GM21360 (cell line): ENCODE data around the gene CROCC2.
A peak's percentile ranks its signal among the peaks of the same experiment; 100 is the strongest.

ENCODE experiments used
- ATAC-seq: cut with Tn5 transposase; IDR thresholded peaks from one replicate; pipeline ENCODE4 v1.9.1; 2021; ENCODE audit warnings: mild to moderate bottlenecking, moderate library complexity; ENCODE audit not compliant: unreplicated experiment

Gene CROCC2

DNA sequence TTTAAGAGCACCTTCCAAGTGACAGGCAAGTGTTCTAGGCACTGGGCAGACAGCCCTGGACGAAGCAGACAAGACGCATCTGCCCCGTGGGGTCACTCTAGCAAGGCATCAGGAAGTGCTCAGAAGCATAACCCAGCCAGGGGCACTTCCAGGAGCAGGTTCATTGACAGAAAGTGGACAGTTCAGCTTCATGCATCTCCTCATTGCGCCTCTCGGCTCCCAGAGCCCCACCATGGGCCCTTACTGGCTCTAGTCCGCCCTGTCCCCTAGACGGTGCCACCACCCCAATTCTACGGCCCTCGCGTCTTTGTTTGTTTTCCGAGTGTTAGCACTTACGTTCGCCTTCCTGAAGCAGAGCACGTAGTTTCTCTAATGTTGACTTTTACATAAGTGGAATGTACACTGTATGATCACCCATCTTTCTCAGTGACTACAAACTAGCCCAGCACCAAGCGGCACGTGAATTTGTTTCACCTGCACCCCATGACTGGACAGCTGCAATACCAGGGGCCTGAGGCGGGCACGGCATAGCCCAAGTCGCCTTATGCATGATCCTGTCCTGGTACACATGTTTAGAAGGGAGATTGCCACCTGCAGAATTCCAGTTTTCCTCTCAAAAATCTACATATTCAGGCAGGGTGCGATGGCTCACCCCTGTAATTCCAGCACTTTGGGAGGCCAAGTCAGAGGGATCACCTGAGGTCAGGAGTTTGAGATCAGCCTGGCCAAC lies 125.5 kb downstream of the CROCC2 start:
- ATAC-seq = no peak

DNA sequence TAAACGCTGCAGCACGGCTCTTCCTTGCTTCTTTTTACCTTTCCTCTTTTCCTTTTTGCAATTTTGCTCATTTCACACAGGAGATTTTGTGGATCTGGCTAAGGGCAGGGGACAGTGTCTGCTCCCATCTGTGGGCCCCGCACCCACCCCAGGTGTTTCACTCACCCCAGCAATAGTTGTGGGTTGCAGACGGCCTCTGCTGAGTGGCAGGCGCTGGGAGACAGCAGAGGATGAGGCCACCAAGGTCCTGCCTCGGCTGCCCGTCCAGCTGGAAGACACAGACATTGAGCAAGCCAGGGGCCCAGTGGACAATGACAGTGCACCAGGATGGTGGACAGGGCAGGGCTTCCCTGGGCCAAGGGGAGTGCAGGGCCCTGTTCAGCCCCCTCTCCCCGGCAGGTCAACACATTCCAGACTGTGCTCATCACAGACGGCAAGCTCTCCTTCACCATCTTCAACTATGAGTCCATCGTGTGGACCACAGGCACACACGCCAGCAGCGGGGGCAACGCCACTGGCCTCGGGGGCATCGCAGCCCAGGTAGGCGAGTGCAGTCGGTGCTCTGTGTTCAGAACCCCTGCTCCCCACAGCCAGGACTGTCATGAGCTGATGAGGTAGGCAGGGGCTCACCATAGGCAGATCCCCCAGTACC lies 127.3 kb downstream of the CROCC2 start:
- no peak for ATAC-seq

DNA sequence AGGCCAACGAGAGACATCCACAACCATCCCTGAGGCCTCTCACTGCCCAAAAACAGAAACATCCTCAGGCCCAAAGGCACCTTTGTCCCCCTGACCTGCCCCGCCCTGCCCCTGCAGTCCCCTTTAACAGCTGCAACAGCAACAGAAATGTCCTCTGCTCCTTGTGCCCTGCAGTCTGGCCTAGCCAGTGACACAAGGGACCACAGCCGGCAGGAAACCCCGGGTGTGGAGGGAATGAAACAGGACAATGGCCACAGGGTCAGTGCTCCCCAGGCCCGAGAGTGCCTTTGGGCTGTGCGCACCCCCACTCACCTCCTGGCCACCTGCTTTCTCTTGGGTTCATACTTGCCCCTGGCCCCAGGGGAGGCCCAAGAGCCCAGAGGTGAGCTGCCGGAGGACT lies 127.9 kb downstream of the CROCC2 start:
- no peak for ATAC-seq

DNA sequence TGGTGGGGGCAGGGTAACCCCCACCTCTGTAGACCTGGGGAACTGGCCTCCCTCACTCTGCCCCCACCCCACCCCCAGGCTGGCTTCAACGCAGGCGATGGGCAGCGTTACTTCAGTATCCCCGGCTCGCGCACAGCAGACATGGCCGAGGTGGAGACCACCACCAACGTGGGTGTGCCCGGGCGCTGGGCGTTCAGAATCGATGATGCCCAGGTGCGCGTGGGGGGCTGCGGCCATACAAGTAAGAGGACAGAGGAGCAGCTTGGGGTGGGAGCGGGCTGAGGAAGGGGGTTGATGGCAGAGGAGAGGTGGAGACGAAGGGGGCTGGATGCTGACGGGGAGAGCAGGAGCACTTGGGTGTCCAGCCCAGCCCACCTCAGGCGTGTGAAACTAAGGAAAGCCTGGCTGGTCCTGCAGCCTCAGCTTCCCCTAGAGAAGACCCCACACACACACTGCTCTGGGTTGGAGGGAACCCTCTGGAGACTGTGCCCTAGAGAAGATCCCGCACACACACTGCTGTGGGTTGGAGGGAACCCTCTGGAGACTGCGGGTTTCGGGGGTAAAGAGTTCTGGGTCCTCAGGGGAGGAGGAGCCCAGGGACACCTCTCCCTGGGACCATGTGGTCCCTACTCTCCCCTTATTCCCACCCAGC lies 128.5 kb downstream of the CROCC2 start:
- no peak for ATAC-seq

DNA sequence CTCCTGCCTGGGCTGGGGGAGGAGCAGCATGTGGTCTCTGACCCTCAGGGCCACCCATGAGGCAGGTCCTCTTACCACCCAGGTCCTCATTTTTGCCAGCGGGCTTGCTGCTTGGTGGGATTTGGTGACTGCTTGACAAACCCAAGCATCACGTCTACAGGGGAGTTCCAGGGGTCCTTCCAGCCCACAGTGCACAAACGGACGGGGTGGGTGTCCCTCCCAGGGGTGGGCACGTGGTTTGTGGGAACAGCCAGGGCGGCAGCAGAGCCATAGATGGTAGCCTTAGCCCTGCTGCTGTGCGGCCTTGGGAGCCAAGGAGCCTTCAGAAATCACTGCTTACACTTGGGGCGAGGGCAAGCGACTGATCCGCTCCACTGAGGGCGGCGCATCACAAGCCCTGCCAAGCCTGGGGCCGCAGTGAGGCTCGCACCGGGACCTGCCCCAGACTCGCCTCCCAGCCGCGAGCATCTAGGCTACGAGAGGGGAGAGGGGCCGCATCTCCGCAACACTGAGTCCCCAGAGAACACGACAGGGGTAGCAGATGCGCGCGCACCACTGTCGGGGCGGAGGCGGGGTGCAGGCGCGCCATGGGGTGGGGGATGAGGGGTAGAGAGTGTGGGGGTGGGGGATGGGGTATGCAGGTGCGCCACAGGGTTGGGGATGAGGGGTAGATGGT lies 129.1 kb downstream of the CROCC2 start:
- no peak for ATAC-seq

DNA sequence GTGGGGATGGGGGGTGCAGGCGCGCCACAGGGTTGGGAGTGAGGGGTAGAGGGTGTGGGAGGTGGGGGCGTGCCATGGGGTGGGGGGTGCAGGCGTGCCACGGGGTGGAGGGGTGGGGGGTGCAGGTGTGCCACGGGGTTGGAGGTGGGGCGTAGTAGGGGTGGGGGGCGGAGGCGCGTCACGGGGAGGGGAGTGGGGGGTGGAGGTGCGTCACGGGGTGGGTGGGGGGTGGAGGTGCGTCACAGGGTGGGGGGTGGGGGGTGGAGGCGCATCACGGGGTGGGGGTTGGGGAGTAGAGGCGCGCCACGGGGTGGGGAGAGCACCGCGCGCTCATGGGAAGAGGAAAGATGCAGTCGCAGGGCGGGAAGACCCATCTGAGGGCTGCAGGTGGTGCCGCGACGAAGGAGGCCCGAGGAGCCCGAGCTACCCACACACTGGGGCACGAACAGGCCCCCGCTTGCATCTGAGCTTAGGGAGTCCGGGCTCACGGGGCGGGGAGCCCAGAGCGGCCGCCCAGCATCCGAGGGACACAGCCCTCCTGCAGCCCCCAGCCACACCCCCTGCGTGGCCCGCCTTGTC lies 129.8 kb downstream of the CROCC2 start:
- ATAC-seq = peak; percentile 4

DNA sequence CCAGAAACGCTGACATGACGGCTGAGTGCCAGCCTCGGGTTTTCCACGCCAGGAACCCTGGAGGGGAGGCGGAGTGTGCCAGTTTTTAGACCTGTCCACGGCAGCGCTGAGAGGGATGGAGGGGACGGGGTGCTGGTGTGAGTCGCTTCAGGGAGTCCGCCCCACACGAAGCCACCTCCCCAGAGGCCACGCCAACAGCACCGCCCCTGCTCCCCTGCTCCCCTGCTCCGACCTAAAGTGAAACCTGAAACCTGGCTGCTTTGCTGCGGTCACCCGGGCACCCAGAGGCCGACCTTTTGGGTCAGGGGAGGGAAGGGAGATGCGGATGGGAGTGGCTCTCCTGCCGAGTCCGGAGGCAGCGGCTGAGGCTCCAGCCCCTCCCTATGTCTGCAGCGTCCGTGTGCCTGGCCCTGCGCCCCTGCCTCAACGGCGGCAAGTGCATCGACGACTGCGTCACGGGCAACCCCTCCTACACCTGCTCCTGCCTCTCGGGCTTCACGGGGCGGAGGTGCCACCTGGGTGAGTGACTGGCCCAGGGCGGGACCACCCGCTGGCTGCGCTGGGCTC lies 130.3 kb downstream of the CROCC2 start:
- ATAC-seq = peak; percentile 62

DNA sequence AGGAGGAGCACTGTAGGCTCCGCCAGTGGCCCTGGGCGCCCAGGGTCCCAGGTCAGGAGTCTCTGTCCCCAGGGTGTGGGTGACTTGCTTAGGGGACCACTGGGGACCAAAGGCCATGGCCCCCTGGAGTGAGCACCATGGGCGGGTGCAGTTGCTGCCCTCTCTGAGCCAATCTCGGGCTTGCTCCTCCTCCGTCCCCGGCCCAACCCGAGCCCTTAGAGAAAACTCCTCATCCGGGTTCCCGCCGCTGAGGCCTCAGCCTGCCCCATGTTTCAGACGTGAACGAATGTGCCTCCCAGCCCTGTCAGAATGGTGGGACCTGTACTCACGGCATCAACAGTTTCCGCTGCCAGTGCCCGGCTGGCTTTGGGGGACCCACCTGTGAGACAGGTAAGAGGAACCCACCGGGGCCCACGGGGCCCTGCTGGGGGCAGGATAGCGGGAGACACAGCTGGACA lies 130.9 kb downstream of the CROCC2 start:
- no peak for ATAC-seq

DNA sequence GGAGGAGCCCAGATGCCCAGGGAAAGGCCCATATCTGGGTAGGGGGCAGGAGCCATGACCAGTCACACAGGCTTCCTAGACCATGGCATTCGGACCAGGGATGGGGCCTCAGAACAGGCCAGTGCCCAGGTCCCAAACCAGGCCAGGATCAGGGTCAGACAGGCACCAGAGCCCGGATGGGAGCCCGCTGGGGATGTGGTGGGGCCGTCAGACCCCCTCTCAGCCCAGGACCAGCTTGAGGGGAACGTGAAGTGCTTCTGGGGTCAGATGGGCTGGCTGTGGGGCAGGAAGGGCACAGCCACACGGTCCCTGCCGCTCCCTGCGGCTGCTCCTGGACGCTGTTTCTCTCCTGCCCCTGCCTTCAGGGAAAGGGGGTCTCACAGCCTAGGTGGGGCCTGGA lies 131.4 kb downstream of the CROCC2 start:
- ATAC-seq = no peak

DNA sequence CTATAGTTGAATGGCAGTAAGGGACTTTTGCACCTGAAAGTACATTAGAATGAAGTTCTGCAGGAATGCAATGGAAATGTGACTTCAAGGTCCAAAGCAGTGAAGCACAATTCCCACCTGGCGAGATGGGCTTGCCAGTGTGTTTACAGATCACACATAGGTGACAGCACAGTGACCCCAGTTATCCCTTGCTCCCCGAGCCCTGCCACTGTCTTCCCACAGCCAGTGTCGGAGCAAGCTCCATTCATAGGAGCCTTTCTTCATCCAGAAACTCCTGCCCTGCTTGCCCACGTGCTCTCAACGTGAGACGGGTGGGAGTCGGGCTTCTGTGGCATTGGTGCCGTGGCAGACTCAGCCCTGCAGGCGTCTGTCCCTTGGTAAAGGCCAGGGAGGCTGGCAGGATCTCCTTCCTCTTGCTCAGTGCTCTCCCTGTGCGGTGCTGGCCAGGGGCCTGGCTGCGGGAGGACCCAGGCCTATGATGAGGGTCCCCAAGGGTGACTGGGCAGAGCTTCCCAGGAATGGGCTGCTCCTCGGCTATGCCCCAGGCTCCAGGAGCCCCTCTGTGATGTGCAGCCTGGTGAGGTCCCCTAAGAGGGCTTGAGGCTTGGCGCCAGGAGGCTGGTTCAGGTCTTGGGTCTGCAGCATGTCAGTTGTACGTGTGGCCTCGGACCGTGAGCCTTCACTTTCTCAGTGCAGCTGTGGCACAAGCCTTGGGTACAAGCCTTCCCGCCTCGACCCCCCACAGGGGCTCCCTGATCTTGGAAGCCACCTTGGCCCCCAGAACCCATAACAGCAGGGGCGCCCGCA lies 132.4 kb downstream of the CROCC2 start:
- no peak for ATAC-seq

DNA sequence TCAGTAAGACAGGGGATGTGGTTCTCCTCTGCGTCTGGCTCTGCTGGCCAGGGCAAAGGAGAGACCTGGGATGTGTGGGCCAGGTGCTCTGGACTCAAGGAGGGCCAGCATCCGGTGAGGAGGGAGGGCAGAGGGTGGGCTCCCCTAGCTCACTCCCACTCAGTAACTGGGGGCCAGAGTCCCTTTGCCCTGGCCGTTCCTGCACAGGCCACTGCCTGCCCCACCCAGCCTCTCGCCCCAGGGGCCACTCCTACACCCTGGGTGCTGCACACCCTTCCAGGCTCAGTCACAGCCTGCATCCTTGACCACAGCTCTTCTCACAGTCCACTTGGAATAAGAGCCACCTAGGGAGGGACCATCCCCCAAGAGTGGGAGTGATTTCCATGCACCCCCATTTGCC lies 133.3 kb downstream of the CROCC2 start:
- ATAC-seq = no peak

DNA sequence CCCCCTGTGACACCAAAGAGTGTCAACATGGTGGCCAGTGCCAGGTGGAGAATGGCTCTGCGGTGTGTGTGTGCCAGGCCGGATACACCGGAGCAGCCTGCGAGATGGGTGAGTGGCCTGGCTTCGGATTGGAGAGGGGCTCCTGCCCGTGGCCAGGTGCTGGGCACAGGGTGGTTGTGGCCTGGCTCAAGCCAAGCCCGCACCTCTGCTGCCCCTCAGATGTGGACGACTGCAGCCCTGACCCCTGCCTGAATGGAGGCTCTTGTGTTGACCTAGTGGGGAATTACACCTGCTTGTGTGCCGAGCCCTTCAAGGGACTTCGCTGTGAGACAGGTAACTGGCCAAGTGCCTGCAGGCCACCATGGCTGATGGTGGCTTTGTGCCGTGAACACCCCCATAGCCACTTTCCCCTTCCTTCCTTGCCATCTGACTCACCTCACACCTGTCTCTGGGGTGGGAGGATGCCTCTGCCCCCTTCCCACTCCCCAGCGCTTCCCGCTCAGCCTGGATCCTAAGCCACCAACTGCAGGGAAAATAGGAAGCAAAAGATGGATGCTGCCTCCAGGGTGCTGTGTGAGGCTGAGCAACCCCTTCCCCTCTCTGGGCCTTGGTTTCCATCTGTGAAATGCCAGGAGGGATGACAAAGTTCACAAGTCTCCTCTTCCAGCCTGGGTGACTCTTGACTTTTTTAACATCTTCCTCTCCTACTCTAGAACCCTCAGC lies 134.1 kb downstream of the CROCC2 start:
- no peak for ATAC-seq

DNA sequence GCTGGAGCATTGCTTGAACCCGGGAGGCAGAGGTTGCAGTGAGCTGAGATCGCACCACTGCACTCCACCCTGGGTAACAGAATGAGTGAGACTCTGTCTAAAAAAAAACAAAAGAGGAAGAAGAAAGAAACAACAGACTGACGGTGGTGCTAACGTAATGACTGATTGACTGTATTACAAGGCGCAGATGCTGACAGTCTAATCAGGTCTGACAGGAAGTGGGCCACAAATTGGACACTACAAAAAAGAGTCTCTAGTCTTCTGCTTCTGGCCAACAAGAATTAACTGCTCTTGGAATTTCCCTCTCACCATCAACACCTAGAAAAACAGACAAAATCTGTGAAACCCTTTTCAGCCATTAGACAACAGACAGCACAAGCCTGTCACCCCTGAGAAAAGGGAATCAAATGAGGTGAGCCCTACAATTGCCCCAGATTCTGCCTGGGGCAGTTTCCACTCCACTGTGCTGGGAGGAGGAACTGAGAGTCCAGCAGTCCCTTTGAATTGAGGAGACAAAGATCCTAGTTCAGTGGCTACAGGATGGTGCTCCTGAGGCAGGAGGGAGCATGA lies 135.5 kb downstream of the CROCC2 start:
- peak; percentile 65 for ATAC-seq
